Omental fat pad (tissue), 4 donors: ENCODE measurements around the gene ACSF2. TPM values are rescaled to one million over a fixed set of nuclear protein-coding genes. Genes with fewer than 3 reads are reported as not detected.

Experiments
- ATAC-seq: fragments of 150-250 bp; one replicate; pipeline ENCODE4 v1.9.1; 2016; ENCODE audit warnings: mild to moderate bottlenecking, moderate library complexity; ENCODE audit not compliant: low FRiP score
- DNase-seq: peaks from one replicate; pipeline ENCODE4 v3.0.0-alpha.2; 2019; ENCODE audit warnings: low spot score
- CTCF ChIP-seq, 3 donors: fragments of 450-650 bp; IDR thresholded peaks; one replicate each; pipeline ENCODE4 v1.5.1; 2016 to 2017; ENCODE audit warnings: antibody characterized with exemption in 3 of 3, mild to moderate bottlenecking in 3 of 3, moderate library complexity in 2 of 3
- total RNA-seq, 4 donors: library from RNA; depleted of rRNA; stranded (reverse); fragments of >200 nt; gene quantifications; one replicate each; pipeline ENCODE4 v1.1.0, GENCODE V29; 2016

Gene ACSF2
- total RNA-seq, 4 donors from 2014 or later: 36.6 to 140 (median 65.3) TPM

GRCh38 chr17:50488880-50489279, 62.9 kb downstream of the ACSF2 start:
- ATAC-seq (no peak), DNase-seq (no peak)
- TF ChIP-seq CTCF (IDR thresholded peaks at IDR 0.05): no peak

- DNase-seq: no peak
- TF ChIP-seq CTCF (IDR thresholded peaks at IDR 0.05): no peak
- ATAC-seq: no peak
Measured at GRCh38 chr17:50491505-50491904, 65.5 kb downstream of the ACSF2 start.

GRCh38 chr17:50492214-50492613, 66.2 kb downstream of the ACSF2 start:
- DNase-seq: no peak
- ATAC-seq: no peak
- no peak for TF ChIP-seq CTCF (IDR thresholded peaks at IDR 0.05)

GRCh38 chr17:50493744-50494143, 67.7 kb downstream of the ACSF2 start:
- ATAC-seq: no peak
- DNase-seq: no peak
- TF ChIP-seq CTCF (IDR thresholded peaks at IDR 0.05): no peak

GRCh38 chr17:50495217-50495823, 69.3 kb downstream of the ACSF2 start:
- DNase-seq (no peak), ATAC-seq (no peak)
- TF ChIP-seq CTCF (IDR thresholded peaks at IDR 0.05): no peak

GRCh38 chr17:50495918-50496317, 69.9 kb downstream of the ACSF2 start:
- ATAC-seq (no peak), DNase-seq (no peak)
- TF ChIP-seq CTCF (IDR thresholded peaks at IDR 0.05): no peak

DNA sequence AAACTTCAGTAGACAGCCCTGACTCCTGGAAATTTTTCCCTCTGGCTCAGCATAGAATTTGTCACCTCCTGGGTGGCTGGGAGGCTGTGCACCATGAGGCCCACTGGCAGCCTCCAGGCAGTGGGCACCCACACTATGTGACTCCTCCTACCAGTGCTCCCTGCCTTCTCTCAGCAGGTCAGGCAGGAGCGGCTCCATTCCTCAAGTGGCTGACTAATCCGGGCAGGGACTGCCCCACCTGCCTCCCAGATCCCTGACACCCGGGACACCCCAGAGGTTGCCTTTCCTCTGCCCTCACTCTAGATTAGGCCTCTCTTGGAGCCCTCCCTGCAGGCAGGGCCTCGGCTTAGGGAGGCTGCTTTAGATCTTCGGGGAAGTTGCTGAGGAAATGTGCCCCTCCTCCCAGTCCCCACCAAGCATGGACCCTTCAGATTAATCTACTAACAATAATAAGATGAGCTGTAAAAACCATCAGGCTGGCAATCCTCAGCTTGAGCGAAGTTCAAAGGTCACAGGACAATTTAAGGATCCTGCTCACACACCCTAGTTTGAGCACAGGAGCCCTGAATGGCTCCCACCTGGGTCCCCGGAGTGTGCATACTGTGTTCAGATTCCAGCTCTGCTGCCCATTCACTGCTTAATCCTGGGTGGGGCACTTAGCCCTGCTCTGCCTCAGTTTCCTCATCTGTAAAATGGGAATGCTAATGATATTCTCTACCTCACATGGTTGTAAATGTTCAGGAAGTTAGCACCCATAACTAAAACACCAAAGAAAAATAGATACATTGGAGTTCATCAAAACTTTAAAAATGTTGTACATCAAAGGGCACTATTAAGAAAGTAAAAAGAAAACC, 72.2 kb downstream of the ACSF2 start:
- ATAC-seq (no peak), DNase-seq (no peak)
- TF ChIP-seq CTCF (IDR thresholded peaks at IDR 0.05): no peak
